Stimulated activated CD8-positive, alpha-beta memory T cell treated with anti-CD3 and anti-CD28 coated beads, Interleukin-4, amount 100 ng/mL, for 48 hours (primary cell): Measurements from ENCODE around the gene ZNF862.

Experiments used
- DNase-seq: peaks from one replicate; pipeline ENCODE4 v3.0.0-alpha.2; 2020

ZNF862 gene

DNA sequence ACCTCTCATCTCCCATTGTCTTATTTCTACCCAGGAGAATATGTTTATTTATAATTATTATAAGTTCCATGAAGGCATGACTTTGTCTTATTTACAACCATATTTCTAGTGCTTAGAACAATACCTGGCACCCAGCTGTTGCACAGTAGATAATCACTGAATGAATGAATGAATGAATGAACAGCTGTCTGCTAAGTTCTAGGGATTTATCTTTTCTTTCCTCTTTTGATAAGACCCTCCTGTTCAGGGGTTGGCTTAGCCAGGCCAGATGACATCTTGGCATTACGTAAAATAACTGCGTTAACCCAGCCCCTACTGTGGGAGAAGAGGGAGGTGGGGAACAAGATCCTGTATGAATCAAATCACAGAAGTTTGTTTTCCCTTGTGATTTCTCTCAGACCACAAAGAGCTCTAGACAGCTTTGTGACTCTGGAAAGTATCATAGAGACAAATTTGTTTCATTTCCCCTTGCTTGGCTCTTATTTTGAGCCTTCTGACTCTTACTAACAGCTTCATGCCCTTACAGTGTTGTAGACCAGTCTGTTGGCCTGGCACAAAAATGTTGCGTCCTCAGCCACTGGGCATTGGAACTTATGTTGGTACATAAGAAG, 8.4 kb downstream of the ZNF862 start:
- DNase-seq, result no peak

DNA sequence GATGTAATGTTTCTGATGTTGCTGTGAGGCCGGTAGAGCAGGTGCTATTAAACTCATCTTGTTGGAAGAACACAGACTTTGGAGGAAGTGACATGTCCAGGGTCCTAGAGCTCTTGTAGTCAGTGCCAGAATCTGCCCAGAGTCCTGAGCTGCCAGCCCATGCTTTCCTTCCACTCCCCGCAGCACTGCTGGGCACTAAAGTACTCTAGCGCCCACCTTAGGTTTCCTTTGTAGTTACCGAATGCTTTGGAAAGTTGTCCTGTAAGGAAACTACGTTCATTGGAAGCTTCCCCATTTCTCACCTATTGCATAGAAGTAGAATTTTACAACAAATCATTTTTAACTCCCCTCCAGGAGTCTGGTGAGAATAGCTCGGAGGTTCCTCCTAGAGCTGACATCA, 11.0 kb downstream of the ZNF862 start:
- DNase-seq, result no peak

DNA sequence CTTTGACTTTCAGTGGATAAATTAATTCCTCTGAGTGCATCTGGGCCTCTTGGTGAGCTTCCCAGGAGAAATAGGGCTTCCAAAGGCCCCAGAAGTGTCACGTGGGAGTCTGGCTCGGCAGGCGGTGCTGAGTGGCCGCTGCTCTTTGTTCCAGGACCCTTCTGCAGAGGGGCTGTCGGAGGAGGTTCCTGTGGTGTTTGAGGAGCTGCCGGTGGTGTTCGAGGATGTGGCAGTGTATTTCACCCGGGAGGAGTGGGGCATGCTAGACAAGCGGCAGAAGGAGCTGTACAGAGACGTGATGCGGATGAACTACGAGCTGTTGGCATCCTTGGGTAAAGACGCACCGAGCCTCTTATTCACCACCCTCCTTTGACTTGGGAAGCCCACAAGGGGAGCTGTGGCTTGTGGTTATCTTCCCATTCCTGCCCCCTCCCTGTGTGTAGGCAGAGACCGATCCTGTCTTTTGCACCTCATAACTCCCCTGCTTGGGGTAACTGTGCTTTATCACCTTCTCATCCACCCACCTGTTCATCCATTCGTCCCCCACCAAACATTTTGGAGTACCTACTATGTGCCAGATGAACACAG, 11.9 kb downstream of the ZNF862 start:
- DNase-seq, result no peak

DNA sequence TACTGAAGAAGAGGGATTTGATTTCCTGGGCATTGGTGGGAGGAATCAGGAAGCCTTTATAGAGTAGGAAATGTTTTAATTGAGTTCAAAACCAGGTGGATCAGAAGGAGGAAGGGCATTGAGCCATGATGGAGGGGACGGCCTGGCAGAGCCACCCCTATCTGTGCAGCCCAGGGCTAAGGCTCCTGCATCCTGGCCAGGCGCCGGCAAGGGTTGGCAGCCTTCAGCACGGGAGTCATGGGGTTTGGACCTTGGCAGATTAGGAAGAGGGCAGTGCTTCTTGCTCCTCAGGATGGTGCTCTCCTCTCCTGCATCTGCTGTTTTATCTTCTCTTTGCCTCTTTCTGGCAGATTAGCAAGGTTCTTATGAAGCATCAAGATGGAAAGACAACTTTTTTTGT, 12.5 kb downstream of the ZNF862 start:
- DNase-seq, result no peak

DNA sequence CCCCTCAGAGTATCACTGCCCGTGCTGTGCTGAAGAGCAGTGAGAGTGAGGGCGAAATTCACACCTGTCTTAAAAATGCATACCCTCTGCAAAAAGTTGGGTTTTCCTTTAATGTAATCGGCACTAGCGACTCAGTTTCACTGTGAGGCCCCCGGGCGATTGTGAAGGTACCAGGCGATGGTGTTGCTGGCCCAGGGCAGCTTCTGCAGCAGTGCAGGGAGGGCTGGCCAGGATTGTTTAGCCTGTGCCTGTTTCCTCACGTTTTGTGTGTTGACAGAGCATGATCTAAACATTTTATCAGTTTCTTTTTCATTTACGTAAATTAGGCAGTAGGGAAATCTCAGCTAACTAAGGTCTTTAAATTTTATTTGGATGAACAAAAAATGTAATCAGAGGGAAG, 13.3 kb downstream of the ZNF862 start:
- no peak for DNase-seq

DNA sequence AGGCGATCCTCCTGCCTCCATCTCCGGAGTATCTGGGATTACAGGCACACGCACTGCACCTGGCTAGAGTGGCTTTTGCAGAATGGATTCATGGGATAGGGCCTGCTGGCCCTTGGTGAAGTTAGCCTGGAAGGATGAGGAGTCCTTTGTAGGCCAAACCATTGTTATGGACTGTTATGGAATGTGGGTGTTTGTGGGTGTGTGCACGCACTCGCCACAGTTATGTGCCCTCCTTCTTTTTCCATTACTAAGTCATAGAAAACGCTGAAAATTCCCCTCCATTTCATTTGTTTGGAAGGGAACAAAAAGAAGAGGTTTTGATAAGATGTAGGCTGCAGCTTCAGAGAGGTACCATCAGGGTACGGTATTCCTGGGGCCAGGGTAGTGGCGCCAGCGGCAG, 15.0 kb downstream of the ZNF862 start:
- no peak for DNase-seq

DNA sequence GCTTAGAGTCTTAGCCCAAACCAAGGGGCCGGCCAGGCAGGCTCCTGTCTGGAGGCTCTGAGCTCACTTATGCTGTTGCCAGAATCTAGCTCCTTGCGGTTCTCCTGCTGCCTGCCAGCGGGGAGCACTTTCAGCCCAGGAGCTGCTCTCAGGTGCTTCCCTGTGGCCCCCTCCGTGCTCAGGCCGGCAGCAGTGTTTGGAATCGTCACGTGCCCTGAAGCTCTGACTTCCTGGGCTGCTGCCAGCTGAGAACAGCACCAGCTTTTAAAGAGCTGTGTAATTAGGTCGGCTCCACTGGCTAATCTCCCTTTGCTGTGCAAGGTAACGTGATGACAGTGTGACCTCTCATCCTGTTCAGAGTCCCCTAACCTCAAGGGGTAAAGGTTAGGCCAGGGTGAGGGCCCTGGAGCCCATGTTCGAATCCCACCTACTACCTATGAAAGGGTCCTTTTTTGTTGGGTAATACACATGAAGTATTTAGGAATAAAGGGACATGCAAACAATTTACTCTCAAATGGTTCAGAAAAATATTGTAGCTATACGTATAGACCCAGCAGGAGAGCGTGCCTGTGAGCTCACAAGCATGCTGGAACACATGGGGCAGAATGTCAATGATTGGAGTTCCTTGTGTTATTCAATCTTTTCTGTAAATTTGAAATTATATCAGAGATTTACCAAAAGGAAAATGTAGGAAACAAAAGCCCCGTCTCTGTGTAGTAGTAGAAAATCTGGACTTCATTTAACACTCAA, 16.6 kb downstream of the ZNF862 start:
- DNase-seq, result no peak

DNA sequence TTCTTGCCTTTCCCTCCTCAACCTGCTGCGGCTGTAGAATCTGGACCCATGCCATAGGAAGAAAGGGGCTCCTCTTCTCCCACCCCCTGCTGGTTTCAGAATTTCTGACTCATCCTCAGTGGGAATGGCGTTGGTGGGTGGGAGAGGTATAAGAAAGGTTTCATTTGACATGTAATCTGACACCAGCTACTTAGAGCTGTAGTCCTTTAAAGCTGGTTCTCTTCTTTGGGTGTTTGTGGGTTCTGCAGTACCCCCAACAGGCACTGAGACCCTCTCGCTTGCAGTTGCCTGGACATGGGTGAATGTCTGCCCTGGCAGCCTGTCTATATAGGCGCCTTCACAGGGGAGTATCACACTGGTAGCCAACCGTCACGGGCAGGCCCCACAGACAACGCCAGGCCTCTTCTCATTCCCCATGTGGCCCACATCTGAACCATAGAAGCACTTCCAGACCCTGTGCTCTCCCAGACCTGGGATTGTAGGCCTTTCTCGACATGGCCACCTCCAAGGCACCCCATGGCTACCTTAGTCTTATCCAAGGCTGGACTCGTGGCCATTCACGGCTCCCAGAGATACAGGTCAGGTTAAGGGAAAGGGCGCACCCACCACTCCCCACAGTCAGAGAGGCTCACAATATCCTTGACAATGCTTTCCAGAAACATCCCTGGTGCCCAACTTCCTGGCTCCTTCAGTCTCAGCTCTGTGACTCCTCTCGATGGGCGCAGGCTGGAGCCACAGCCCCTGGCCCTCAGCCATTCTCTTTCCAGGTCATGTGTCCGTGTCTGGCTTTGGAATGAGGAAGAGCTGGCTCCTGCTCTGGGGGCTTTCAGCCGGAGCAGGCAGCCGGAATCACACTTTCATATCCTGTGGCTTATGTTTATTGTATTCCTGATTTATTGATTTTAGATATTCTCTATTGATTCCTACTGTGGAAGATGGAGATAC, 17.5 kb downstream of the ZNF862 start:
- no peak for DNase-seq

DNA sequence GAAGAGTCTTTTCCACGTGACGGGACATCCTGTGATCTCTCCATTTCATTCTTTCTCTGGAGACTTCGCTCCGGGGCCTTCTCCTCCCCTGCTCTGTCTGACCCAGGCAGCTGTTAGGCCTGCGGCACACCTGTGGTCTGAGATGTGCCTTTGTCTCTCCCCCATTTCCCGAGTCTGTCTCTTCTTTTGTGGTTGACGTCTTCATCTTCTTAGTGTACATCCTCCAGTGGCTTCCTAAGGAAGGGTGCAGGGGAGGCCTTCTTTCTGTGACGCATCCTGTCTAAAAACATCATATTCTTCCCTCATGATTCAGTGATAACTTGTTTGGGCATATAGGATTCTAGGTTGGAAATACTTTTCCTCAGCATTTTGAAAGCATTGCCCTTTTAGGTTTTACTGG, 18.4 kb downstream of the ZNF862 start:
- no peak for DNase-seq

DNA sequence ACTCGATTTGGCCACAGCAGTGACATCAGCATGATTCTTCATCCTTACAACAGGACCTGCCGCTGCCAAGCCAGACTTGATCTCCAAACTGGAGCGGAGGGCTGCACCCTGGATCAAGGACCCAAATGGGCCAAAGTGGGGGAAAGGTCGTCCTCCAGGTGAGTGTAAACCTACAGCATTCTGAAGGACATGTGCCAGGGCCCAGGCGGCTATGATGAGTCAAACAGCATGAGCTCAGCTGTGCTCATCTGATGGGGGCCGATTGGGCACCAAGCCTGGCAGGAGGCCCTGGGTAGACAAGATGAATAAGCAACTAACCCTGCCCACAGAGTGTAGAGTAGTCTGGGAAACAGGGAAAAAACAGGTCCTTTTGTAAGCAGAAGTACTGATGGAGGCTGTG, 21.2 kb downstream of the ZNF862 start:
- DNase-seq, result no peak

DNA sequence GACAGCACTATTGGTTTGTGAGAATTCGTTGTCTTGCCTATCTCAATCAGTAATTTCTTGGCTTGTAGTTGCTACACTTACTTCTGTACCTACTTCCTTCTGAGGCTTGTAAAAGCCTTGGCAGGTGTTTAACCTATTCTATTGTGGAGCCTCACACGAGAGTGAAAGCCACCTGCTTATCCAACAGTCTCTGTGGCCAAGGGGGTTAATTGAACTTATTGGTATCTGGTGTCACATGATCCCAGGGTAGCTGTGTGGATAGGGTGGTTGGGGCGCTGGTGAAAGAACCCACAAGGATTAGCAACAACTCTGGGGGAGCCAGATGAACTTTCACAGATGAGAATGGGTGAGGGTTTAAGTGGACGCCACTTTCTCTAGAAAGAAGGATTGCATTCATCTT, 21.7 kb downstream of the ZNF862 start:
- no peak for DNase-seq

DNA sequence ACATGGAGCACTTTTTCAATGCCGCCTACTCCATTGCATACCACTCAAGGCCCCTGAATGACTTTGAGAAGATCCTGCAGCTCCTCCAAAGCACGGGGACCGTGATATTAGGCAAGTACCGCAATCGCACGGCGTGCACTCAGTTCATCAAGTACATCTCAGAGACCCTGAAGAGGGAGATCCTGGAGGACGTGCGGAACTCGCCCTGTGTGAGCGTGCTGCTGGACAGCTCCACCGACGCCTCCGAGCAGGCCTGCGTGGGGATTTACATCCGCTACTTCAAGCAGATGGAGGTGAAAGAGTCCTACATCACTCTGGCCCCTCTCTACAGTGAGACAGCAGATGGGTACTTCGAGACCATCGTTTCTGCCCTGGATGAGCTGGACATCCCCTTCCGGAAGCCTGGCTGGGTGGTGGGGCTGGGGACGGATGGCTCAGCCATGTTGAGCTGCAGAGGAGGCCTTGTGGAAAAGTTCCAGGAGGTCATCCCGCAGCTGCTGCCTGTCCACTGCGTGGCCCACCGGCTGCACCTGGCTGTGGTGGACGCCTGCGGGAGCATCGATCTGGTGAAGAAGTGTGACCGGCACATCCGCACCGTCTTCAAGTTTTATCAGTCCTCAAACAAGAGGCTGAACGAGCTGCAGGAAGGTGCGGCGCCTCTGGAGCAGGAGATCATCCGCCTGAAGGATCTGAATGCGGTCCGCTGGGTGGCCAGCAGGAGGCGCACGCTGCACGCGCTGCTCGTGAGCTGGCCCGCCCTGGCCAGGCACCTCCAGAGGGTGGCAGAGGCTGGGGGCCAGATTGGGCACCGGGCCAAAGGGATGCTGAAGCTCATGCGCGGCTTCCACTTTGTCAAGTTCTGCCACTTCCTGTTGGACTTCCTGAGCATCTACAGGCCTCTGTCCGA, 22.9 kb downstream of the ZNF862 start:
- DNase-seq, result no peak

DNA sequence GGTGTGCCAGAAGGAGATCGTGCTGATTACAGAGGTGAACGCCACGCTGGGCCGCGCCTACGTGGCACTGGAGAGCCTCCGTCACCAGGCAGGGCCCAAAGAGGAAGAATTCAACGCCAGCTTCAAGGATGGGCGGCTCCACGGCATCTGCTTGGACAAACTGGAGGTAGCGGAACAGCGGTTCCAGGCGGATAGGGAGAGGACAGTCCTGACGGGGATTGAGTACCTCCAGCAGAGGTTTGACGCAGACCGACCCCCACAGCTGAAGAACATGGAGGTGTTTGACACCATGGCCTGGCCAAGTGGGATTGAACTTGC, 23.5 kb downstream of the ZNF862 start:
- no peak for DNase-seq

DNA sequence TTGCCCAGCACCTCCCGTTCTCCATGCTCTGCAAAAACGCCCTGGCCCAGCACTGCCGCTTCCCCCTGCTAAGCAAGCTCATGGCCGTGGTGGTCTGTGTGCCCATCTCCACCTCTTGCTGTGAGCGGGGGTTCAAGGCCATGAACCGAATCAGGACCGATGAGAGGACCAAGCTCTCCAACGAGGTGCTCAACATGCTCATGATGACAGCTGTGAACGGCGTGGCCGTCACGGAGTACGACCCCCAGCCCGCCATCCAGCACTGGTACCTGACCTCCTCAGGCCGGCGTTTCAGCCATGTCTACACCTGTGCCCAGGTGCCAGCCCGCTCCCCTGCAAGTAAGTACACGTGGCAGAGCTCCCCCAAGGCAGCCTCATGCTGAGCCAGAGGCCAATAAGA, 24.0 kb downstream of the ZNF862 start:
- no peak for DNase-seq

DNA sequence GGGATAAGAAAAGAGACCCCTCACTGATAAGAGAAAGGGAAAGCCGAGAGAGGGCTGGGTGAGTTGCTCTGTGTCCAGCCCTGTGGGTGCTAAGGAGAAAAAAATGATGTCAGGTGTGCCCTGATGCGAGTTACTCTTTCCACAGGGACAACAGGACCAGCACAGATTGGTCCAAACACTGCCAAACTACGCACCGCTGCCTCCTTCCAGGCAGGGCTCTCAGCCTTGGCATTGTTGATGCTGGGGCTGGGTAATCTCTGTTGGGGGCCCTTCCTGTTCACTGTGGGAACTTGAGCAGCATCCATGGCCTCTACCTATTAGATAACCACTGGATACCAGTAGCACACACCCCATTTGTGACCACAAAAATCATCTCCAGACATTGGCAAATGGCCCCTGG, 25.3 kb downstream of the ZNF862 start:
- DNase-seq, result no peak

DNA sequence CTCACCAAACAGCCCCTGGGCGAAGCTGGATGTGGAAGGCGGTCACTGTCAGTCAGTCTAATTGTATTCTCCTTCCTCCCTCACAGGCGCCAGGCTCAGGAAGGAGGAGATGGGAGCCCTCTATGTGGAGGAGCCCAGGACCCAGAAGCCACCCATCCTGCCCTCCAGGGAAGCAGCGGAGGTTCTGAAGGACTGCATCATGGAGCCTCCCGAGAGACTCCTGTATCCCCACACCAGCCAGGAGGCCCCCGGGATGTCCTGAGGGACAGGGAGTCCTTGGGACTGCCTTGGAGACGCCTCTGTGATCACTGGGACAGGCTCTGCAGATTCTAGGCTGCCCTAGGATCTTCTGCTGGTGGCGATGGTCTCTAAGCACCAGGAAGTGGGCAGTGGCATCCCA, 25.8 kb downstream of the ZNF862 start:
- no peak for DNase-seq

DNA sequence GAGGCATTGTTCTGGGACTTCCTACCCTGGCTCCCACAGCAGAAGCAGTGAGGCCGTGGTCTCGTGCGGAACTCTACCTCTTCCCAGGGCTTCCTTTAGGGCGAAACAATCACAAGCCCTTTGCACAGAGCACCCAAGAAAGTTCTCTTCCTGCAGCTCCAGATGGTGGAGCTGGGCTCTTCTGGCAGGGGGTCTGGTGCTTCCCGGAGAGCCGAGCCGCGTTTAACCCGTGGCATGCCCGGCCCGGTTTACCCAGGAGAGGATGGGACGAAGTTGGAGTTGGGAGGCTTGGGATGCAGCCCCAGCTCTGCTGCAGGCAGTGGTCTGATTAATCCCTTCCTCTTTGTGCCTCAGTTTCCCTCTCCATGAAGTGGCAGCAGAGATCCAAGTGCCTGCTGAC, 26.6 kb downstream of the ZNF862 start:
- DNase-seq, result no peak

DNA sequence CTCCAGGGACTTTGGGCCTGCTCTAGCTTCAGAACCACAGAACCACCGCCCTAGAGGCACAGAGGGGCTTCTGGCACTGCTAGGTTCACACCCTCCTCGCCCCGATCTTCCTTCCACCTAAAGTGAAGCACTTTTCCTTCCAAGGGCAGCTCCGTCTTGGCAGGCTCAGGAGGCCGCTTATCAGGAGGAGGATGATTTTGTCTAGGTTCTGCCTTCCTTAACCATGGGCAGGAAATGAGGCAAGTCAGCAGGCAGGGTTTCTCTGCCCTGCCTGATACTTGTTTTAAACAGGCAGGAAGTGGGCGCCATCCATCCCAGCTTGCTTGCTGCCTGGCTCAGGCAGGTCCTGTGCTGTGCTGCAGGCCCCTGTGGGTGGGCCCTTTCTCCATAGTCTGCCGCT, 27.3 kb downstream of the ZNF862 start:
- DNase-seq, result peak; percentile 67

DNA sequence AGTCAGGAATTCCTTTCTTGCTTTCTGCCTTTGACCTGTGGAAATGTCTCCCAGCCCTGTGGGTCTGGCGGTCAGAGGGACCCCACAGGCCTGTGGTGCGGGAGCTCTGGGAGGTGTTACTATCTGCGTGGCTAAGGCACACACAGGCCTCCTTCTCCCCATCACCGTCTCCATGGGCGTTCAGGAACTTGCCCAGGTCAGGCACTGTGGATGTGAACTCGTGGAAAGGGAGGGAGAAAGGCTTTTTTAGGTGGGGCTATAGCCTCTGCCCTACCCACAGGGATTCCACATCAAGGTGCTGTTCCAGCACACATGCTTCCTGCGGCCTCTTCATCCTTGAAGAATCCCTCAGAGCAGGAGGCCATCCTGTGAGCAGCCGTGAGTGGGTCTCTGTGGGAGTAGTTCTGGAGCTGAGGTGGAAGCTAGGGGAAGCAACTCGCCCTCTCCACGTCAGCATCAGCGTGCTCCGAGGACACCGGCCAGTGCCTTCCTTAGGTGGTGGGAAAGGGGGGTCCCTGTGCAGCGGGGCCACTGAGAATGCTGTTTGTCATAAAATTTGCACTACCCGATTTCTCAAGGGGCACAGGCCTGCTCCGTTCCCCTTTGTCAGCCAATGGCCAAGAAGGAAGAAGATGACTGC, 28.1 kb downstream of the ZNF862 start:
- DNase-seq, result no peak

DNA sequence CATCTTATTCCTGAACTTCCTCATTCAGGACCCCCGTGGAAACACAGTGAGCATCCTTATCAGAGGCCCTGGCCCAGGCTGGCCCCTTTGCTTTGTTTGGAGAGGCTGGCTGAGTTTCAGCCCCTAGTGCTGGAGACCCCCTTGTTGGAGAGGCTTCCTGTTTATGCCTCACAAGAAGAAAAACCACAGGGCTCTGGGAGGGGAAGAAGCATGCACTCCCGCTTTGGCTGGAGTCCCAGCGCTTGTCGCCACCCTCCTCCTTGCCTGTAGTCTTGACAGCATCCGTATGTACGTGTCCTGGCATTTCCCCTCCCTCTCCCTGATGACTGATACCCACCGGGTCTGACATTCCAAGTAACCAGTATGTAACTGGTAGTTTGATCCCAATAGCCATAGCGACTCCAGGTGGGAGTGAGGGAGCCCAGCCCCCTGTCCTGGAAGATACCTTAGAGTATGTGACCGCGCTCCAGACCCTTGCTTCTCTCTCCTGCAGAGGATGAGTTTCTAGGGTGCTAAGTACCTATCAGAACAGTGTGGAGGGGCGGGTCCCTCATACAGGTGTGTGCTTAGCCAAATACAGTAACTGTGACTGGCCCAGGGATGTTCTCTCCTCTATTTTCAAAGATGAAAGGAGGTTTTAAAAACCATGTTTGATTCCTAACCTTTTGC, 28.7 kb downstream of the ZNF862 start:
- no peak for DNase-seq
